ENCODE data around the gene PRSS50.
A peak's percentile ranks its signal among the peaks of the same experiment; 100 is the strongest.

The PRSS50 gene

GRCh38 chr3:46693038-46693891 lies 24.4 kb downstream of the PRSS50 start, which contains the start of gene ALS2CL:
Gene ALS2CL (minus strand): TSS chr3:46693679. CDS start chr3:46689440, 4,239 bp downstream.
- DNase-seq (ENCODE audit: low read depth in 1 of 2, low spot score in 1 of 2), result peak; percentile 33 to 34

GRCh38 chr3:46692566-46692990 lies 25.1 kb downstream of the PRSS50 start:
- no peak for DNase-seq (ENCODE audit: low read depth in 1 of 2, low spot score in 1 of 2)

GRCh38 chr3:46690798-46691197 lies 26.9 kb downstream of the PRSS50 start:
- no peak for DNase-seq (ENCODE audit: low read depth in 1 of 2, low spot score in 1 of 2)

- no peak for DNase-seq (ENCODE audit: low read depth in 1 of 2, low spot score in 1 of 2)
Observed at GRCh38 chr3:46685446-46685845, 32.2 kb downstream of the PRSS50 start.

GRCh38 chr3:46684891-46685290 lies 32.8 kb downstream of the PRSS50 start:
- no peak for DNase-seq (ENCODE audit: low read depth in 1 of 2, low spot score in 1 of 2)

- DNase-seq (ENCODE audit: low read depth in 1 of 2, low spot score in 1 of 2), result no peak
Observed at GRCh38 chr3:46682974-46683373, 34.7 kb downstream of the PRSS50 start.

- no peak for DNase-seq (ENCODE audit: low read depth in 1 of 2, low spot score in 1 of 2)
Observed at GRCh38 chr3:46681856-46682540, 35.7 kb downstream of the PRSS50 start.

- no peak for DNase-seq (ENCODE audit: low read depth in 1 of 2, low spot score in 1 of 2)
Observed at GRCh38 chr3:46681387-46681786, 36.3 kb downstream of the PRSS50 start.

GRCh38 chr3:46680298-46680826 lies 37.3 kb downstream of the PRSS50 start:
- DNase-seq (ENCODE audit: low read depth in 1 of 2, low spot score in 1 of 2), result no peak

GRCh38 chr3:46679681-46680080 lies 38.0 kb downstream of the PRSS50 start:
- no peak for DNase-seq (ENCODE audit: low read depth in 1 of 2, low spot score in 1 of 2)

- DNase-seq (ENCODE audit: low read depth in 1 of 2, low spot score in 1 of 2), result no peak
Observed at GRCh38 chr3:46678280-46678679, 39.4 kb downstream of the PRSS50 start.

- DNase-seq (ENCODE audit: low read depth in 1 of 2, low spot score in 1 of 2), result no peak
Observed at GRCh38 chr3:46677411-46677726, 40.3 kb downstream of the PRSS50 start.

GRCh38 chr3:46676601-46677410 lies 40.9 kb downstream of the PRSS50 start:
- no peak for DNase-seq (ENCODE audit: low read depth in 1 of 2, low spot score in 1 of 2)

- DNase-seq (ENCODE audit: low read depth in 1 of 2, low spot score in 1 of 2), result no peak
Observed at GRCh38 chr3:46675843-46676567, 41.7 kb downstream of the PRSS50 start.

- DNase-seq (ENCODE audit: low read depth in 1 of 2, low spot score in 1 of 2), result no peak
Observed at GRCh38 chr3:46675426-46675825, 42.2 kb downstream of the PRSS50 start.

GRCh38 chr3:46674031-46674845 lies 43.4 kb downstream of the PRSS50 start:
- DNase-seq (ENCODE audit: low read depth in 1 of 2, low spot score in 1 of 2), result no peak

GRCh38 chr3:46673151-46674030 lies 44.3 kb downstream of the PRSS50 start:
- DNase-seq (ENCODE audit: low read depth in 1 of 2, low spot score in 1 of 2), result no peak

GRCh38 chr3:46672349-46672695 lies 45.3 kb downstream of the PRSS50 start:
- DNase-seq (ENCODE audit: low read depth in 1 of 2, low spot score in 1 of 2), result no peak
